NOMO-1 (cell line): ENCODE results near the gene GALR2.
"Not testable (repeated sequence)": the region's sequence is repeated elsewhere in the genome, so short reads cannot be mapped to it uniquely, and the experiment has no call there.

Experiments used
- DNase-seq, 2 experiments: peaks; one replicate each; lab custom pipeline; 2025; ENCODE audit not compliant: unreplicated experiment in 2 of 2; lab: John Stamatoyannopoulos, UW

GALR2 gene

GRCh38 chr17:76049836-76050537, 24.6 kb upstream of the GALR2 start:
- DNase-seq, result peak; percentile 32 to 39

GRCh38 chr17:76050538-76051467, 23.8 kb upstream of the GALR2 start:
- DNase-seq, result no peak

GRCh38 chr17:76051561-76051960, 23.0 kb upstream of the GALR2 start:
- no peak for DNase-seq

- DNase-seq, result no peak
These were observed 21.1 kb upstream of the GALR2 start for GRCh38 chr17:76053246-76054111.

- no peak for DNase-seq
These were observed 20.5 kb upstream of the GALR2 start for GRCh38 chr17:76054112-76054476.

GRCh38 chr17:76056882-76057281, 17.7 kb upstream of the GALR2 start:
- DNase-seq, result no peak

- DNase-seq, result not testable (repeated sequence)
These were observed 16.3 kb upstream of the GALR2 start for GRCh38 chr17:76058264-76058663.

- no peak for DNase-seq
These were observed 10.6 kb upstream of the GALR2 start for GRCh38 chr17:76063875-76064546.

- no peak for DNase-seq
These were observed 8.8 kb upstream of the GALR2 start for GRCh38 chr17:76065775-76066174.

GRCh38 chr17:76071531-76072147, 2.9 kb upstream of the GALR2 start:
- DNase-seq, result no peak

GRCh38 chr17:76072148-76072858, 2.3 kb upstream of the GALR2 start, which contains the start of gene SRP68:
TSS of gene SRP68 (minus strand) at chr17:76072517. CDS start at chr17:76072491, 26 bp downstream.
- DNase-seq, result peak; percentile 82 to 91

- peak; percentile 47 to 54 for DNase-seq
These were observed 974 bp downstream of the GALR2 start for GRCh38 chr17:76075364-76076145.

- DNase-seq, result no peak
These were observed 1.7 kb downstream of the GALR2 start for GRCh38 chr17:76076146-76076764.

GRCh38 chr17:76076765-76077583, 2.4 kb downstream of the GALR2 start:
- no peak for DNase-seq

- no peak for DNase-seq
These were observed 3.1 kb downstream of the GALR2 start for GRCh38 chr17:76077584-76078110.

GRCh38 chr17:76078370-76078769, 3.8 kb downstream of the GALR2 start:
- DNase-seq, result not testable (repeated sequence)
